Esophagus squamous epithelium (tissue), 5 donors: ENCODE data around the gene AP1G2. TPM values are rescaled to one million over a fixed set of nuclear protein-coding genes. Genes with fewer than 3 reads are reported as not detected.
"Not testable (repeated sequence)": the region's sequence is repeated elsewhere in the genome, so short reads cannot be mapped to it uniquely, and the experiment has no call there.

Experiments used
- DNase-seq: peaks from one replicate; lab custom pipeline; 2025; lab: John Stamatoyannopoulos, UW
- H3K27ac ChIP-seq, 4 donors: fragments of 200-600 bp; sonication (generic); one replicate each; pipeline ENCODE4 v1.5.1; 2016 to 2019; ENCODE audit warnings: mild to moderate bottlenecking in 1 of 4
- H3K27me3 ChIP-seq, 4 donors: fragments of 200-600 bp; sonication (generic); 1 replicate in 3 of 4; 2 replicates in 1 of 4; pipeline versions ENCODE4 v1.5.1 to v1.6.0; 2017 to 2021; ENCODE audit warnings: antibody characterized with exemption in 1 of 4
- H3K36me3 ChIP-seq, 3 donors: fragments of 200-600 bp; sonication (generic); one replicate each; pipeline ENCODE4 v1.5.1; 2016 to 2019
- H3K4me1 ChIP-seq, 3 donors: fragments of 200-600 bp; sonication (generic); one replicate each; pipeline ENCODE4 v1.5.1; 2017 to 2019
- H3K4me3 ChIP-seq, 4 donors: fragments of 200-600 bp; sonication (generic); 1 replicate in 3 of 4; 2 replicates in 1 of 4; pipeline ENCODE4 v1.5.1; 2016 to 2019; ENCODE audit warnings: mild to moderate bottlenecking in 2 of 4, moderate library complexity in 1 of 4
- H3K9me3 ChIP-seq, 3 donors: fragments of 200-600 bp; sonication (generic); one replicate each; pipeline ENCODE4 v1.5.1; 2016 to 2019
- CTCF ChIP-seq, 6 experiments: fragments of 450-650 bp in 4 of 6; fragments of 200-600 bp in 2 of 6; sonication (generic) in 2 of 6; IDR thresholded peaks; one replicate each; pipeline ENCODE4 v1.5.1; 2016 to 2019; ENCODE audit warnings: antibody characterized with exemption in 6 of 6, mild to moderate bottlenecking in 4 of 6, moderate library complexity in 4 of 6
- POLR2A ChIP-seq, 4 donors: fragments of 450-650 bp; IDR thresholded peaks; one replicate each; pipeline ENCODE4 v1.6.1; 2017; ENCODE audit warnings: antibody characterized with exemption in 4 of 4, mild to moderate bottlenecking in 4 of 4, moderate library complexity in 3 of 4
- WGBS, 2 donors: methylation state at CpG; one replicate each; pipeline ENCODE4 v1.1.5; 2018; 5-methylcytosine and 5-hydroxymethylcytosine counted together
- intact Hi-C: fragments of 100-400 bp; cut with DNase I; formaldehyde crosslinking; loops from one replicate; pipeline ENCODE4 v1.15.0; 2022
- total RNA-seq, 4 donors: library from RNA; depleted of rRNA; stranded (reverse); fragments of >200 nt; gene quantifications; one replicate each; pipeline ENCODE4 v1.1.0, GENCODE V29; 2016
- donor health status: DM: yes; HTN: yes; CAD: no.

AP1G2 gene
- total RNA-seq, 4 donors from 2014 or later, result 58.0 to 116 (median 68.6) TPM

DNA sequence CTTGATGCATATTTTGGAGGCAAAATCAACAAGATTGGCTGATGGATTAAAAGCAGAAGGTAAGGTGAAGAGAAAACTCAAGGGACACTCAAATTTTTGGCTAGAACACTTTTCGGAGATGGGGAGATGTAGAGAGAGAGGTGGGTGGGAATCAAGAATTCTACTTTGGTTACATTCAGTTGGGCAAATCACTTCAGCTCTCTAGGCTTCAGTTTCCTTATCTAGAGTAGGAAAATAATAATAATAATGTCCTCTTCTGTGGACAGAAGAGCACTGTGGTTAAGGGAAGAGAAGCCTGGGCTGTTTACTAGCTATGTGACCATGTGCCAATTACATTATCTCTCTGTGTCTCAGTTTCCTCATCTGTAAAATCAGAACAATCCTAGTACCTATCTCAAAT, 45.2 kb upstream of the AP1G2 start:
- 83 to 97% methylated on average over 1 of the region's 1 CpG for WGBS, 2 donors
- TF ChIP-seq CTCF (IDR thresholded peaks at IDR 0.05) (no peak), POLR2A (IDR thresholded peaks at IDR 0.05) (no peak)
- no peak for DNase-seq
- no peaks in the 10 kb centered on the region for H3K36me3 ChIP-seq
- H3K27ac ChIP-seq, result no peak overlapping the region
- peaks cover 0 to 15% (median 0%) of the 10 kb centered on the region in 4 donors for H3K27me3 ChIP-seq
- H3K4me1 ChIP-seq, result peaks cover 0 to 16% (median 0%) of the 10 kb centered on the region in 3 donors
- H3K9me3 ChIP-seq, result no peaks in the 10 kb centered on the region
- intact Hi-C loops, result no loop called here
- H3K4me3 ChIP-seq, result no peak overlapping the region

GRCh38 chr14:23612354-23612732, 44.8 kb upstream of the AP1G2 start:
- no peaks in the 10 kb centered on the region for H3K9me3 ChIP-seq
- H3K27me3 ChIP-seq, result peaks cover 0 to 15% (median 0%) of the 10 kb centered on the region in 4 donors
- no peak for DNase-seq
- peaks cover 0 to 16% (median 0%) of the 10 kb centered on the region in 3 donors for H3K4me1 ChIP-seq
- H3K36me3 ChIP-seq, result no peaks in the 10 kb centered on the region
- intact Hi-C loops, result no loop called here
- H3K27ac ChIP-seq, result no peak overlapping the region
- TF ChIP-seq POLR2A (IDR thresholded peaks at IDR 0.05), result no peak
- no peak for TF ChIP-seq CTCF (IDR thresholded peaks at IDR 0.05)
- WGBS, 2 donors, result 77 to 88% methylated on average over 4 of the region's 4 CpGs
- no peak overlapping the region for H3K4me3 ChIP-seq

- H3K4me1 ChIP-seq, result peaks cover 0 to 16% (median 0%) of the 10 kb centered on the region in 3 donors
- H3K4me3 ChIP-seq, result no peak overlapping the region
- 25 to 60% methylated on average over 2 to 4 of the region's 4 CpGs for WGBS, 2 donors
- intact Hi-C loops, result no loop called here
- TF ChIP-seq CTCF (IDR thresholded peaks at IDR 0.05) (no peak), POLR2A (IDR thresholded peaks at IDR 0.05) (no peak)
- DNase-seq, result no peak
- no peaks in the 10 kb centered on the region for H3K36me3 ChIP-seq
- peak overlapping the region in 2 of 4 donors; percentile 12 to 20 for H3K27ac ChIP-seq
- H3K27me3 ChIP-seq, result peaks cover 0 to 21% (median 0%) of the 10 kb centered on the region in 4 donors
- H3K9me3 ChIP-seq, result no peaks in the 10 kb centered on the region
Measured at GRCh38 chr14:23610815-23611289, 43.3 kb upstream of the AP1G2 start.

DNA sequence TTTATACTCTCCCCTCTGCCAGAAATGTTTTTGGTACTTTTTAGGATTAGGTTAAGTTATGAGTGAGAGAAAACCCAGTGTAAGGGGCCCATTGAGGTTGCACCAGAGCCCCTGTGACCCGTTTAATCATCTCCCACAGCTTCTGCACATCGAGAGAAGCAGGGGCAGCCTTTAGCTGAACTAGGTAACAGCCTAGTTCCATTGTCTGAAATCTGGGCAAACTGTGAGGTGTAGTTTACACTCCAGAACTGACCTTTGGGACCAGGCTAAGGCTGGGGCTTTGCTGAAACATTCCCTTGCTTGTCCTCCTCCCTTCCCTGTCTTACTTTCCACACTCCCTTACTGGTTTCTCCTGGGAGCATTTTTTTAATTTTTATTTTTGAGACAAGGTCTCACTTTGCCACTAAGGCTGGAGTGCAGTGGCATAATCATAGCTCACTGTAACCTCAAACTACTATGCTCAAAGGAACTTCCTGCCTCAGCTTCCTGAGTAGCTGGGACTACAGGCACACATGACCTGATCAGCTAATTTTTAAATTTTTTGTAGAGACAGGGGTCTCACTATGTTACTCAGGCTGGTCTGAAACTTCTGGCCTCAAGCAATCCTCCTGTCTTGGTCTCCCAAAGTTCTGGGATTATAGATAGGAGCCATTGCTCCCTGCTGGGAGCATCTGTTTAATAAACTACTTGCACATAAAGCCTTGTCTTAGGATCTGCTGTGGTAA, 42.7 kb upstream of the AP1G2 start:
- Histone ChIP-seq H3K4me3 (no peak overlapping the region), H3K36me3 (no peaks in the 10 kb centered on the region), H3K27ac (peak overlapping the region in 1 of 4 donors; percentile 20), H3K4me1 (peaks cover 0 to 16% (median 0%) of the 10 kb centered on the region in 3 donors), H3K9me3 (no peaks in the 10 kb centered on the region), H3K27me3 (peaks cover 0 to 21% (median 0%) of the 10 kb centered on the region in 4 donors)
- no peak for DNase-seq
- intact Hi-C loops, result no loop called here
- TF ChIP-seq POLR2A (IDR thresholded peaks at IDR 0.05) (no peak), CTCF (IDR thresholded peaks at IDR 0.05) (no peak)
- 49 to 55% methylated on average over 2 of the region's 2 CpGs for WGBS, 2 donors

GRCh38 chr14:23609411-23610089, 42.0 kb upstream of the AP1G2 start:
- Histone ChIP-seq H3K27ac (peak overlapping the region in 1 of 4 donors; percentile 20), H3K27me3 (peaks cover 0 to 21% (median 0%) of the 10 kb centered on the region in 4 donors), H3K4me1 (peaks cover 0 to 16% (median 0%) of the 10 kb centered on the region in 3 donors)
- H3K4me3 ChIP-seq, intact Hi-C loops, H3K36me3 ChIP-seq, H3K9me3 ChIP-seq, DNase-seq: not testable (repeated sequence)
- WGBS, 2 donors, result 59 to 64% methylated on average over 5 to 6 of the region's 7 CpGs
